Activated CD8-positive, alpha-beta memory T cell treated with anti-CD3 and anti-CD28 coated beads for 1 hour (primary cell): ENCODE results near the gene ANTXR1.

Experiments used
- DNase-seq, 2 donors: peaks; one replicate each; pipeline ENCODE4 v3.0.0-alpha.2; 2020; ENCODE audit warnings: low read depth in 1 of 2; ENCODE audit errors: extremely low read depth in 1 of 2

The ANTXR1 gene

DNA sequence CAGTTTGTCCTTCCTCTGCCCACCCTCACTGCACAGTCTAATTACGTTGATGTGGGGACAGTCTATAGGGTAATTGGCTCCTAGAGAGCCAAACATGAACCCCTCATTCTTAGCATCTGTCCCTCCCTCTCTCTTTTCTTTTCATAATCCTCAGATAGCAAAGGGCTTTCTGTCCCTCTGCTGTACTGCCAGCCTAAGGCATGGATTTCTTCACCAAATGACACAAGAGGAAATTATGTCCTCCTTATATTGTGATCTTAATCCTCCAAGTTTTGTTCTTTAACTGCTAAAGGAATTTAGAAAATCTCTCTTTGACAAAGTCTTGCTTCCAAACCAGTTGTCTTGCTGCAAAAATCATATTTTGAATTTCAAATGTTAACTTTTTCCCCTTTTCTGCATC lies 18.5 kb downstream of the ANTXR1 start:
- DNase-seq, result no peak

DNA sequence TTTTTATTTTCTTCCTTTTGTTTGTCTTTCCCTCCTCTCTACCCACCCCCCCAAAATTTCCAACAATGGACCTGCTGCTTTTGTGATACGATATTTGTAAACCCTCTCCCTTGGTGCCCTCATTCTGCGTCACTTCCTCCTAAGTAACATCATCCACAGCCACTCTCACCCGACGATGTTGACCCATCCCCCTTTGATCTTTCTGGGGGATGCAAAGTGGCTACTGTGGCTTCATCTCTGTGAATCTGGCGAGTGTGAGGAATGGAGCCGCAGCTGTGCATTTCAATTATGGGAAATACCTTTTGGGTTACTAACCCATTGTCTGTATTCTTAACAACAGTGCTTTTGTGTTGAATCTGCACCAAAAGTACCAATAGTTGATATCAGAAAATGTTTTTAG lies 19.4 kb downstream of the ANTXR1 start:
- DNase-seq, result no peak

DNA sequence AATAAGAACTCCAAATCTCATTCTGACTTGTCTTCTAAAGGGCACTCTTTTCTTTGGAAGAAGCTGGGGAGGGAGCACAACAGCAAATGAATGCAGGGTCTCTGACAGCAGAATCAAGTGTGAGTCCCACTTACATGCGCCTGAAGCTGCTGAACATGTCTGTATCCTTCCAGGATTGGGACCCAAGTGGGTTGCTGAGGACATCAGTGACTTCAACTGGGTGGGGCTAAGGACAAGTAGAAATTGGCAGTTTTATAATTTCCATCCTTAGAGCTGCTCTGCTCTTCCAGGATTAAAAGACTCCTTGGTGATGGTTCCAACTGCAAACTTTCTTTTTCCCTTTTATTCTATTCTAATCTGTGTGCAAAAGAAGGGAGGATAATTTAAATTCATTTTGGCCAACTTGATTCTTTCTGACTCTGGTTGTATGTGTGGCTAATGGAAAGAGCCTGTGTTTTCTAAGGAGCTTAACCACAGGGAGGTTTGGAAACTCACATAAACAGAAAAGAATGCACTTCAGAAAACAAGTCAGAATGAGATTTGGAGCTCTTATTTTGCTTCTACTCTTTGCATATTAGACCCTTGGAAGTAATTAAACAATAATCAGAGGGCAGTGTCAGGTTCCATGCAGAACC lies 20.6 kb downstream of the ANTXR1 start:
- no peak for DNase-seq

DNA sequence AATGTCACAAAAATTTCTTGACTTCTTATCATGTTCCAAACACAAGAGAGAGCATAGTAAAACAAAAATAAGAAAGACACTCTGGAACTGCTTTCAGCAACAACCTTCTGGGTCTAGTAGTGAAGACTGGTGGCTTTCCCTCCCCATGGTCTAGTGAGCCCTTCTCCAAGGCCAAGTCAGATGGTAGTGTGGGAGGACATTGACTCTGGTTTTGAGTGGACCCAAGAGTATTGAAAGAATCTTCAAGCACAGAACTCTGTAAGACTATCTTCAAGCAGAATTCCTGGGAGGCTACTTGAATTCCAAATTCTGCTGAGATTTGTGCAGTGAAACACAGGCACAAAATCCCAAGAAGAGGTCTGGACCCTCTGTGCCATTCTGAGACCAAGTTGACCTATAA lies 21.1 kb downstream of the ANTXR1 start:
- no peak for DNase-seq

DNA sequence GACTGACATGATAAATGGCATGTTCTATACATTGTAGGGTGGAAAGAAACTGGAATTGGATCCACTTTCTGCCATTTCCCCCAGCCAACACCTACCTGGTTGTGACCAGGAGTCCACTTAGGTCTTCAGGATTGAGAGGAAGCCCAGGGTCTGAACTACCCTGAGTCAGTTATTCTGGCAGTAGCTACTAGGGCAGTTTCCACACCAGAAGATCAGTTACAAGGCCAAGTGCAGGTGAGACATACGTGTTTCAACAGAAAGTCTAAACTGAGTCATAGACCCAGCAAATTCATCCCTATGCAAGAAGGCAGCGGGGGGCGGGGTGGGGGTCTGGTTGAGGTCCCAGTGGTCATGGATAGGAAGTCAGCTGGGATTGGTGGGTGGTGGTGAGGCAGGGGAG lies 21.9 kb downstream of the ANTXR1 start:
- DNase-seq, result no peak

DNA sequence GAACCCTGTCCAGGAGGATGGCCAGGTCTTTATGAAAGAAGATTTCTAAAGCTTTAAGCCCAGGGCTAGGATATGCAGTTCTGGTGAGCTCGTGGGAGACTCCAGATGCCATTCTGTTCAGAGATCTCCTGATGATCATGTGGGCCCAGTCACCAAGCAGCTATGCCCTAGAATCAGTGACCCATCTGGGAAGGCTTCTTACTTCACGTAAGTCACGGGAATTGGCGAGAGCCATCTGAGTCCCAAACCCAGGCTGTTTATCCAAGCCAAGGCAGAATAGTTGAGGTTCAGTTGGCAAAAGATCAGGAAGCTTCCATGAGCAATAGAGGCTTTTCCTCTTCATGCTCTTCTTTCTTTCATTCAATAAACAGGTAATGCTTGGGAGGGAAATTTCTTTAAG lies 23.9 kb downstream of the ANTXR1 start:
- DNase-seq, result no peak

DNA sequence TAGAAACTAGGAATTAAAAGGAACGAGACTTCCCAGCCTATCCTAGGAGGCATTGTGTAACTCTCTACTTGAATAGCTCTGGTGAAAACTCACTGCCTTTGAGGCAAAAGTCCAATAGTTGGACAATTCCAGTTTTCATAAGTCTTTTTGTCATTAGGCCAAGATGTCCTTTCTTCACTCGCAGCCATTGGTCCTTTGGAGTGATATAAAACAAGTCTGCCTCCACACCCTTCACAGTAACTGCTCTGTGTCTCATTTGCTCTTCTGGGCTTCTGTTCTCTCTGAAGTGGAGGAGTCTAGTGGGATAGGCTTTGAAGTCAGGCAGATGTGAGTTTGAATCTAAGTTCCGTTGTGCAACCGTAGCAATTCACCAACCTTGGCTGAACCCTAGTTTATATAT lies 28.2 kb downstream of the ANTXR1 start:
- DNase-seq, result no peak

DNA sequence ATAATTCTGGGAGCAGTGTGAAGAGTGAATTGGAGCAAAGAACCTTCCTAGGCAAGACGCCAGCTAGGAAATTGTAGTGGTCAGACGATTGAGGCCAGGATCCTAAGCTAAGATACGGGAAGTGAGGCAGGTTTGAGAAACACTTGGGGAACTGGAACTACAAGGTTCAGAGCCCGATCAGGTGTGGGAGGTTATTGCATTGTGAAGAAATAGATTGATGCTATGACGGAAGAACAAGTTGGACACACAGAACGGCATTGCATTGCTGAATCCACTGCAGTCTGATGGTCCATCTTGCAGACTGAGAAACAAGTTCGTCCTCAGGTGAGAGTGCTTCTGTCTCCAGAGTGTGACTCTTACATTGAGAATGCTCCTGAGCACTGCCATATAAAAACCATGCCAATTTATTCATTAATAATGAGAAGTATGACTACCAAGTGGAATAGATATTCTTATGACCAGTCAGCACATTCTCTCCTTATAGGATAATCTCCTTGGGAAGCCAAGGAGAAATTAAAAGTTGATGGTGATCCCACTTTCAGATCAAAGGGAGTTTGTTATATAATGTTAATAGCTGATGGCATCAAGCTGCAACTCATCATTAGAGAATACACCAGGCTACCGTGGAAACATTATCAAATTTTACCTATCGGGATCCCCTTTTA lies 30.9 kb downstream of the ANTXR1 start:
- no peak for DNase-seq

DNA sequence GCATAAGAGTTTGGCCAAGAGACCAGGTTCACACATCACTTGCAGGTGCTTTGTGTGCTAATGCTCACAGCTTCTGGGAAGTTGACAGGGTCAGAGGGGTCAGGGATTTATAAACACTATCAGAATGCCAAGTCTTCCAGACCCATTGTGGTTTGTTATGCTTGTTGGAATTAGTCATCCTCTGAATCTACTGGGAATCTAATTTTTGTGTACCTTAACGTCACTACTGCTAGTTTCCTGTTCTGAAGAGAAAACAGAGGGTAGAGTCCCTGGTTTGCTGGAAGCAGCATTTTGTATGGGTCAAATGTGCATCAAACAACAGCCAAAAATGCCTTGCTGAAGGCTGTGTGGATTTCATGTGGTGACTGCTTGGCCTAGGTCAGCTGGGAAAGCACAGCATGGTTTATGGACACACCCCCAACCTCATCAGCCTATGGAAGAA lies 33.3 kb downstream of the ANTXR1 start:
- DNase-seq, result no peak

DNA sequence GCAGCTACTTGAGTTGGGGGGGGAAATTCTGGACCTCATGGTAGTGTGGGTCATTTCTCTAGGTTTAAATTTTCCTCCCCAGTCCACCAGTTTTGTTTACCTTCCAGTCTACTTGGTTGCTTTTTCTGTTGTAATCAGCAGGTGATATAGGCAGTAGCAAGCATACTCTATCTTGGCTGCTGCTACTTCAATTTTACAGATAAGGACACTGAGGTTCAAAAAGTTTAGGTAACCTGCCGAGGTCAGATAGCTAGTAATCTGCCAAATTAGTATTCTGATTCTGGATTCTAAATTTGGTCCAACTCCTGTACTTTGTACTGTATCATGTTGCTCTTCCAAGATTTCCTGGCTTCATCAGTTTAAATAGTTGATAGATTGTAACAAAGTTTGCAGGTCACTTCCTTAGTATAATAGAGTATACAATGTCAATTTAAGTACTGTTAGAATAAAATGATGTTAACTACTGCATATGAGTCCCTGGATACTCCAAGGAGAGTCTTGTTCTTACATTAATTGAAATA lies 34.7 kb downstream of the ANTXR1 start:
- DNase-seq, result no peak

DNA sequence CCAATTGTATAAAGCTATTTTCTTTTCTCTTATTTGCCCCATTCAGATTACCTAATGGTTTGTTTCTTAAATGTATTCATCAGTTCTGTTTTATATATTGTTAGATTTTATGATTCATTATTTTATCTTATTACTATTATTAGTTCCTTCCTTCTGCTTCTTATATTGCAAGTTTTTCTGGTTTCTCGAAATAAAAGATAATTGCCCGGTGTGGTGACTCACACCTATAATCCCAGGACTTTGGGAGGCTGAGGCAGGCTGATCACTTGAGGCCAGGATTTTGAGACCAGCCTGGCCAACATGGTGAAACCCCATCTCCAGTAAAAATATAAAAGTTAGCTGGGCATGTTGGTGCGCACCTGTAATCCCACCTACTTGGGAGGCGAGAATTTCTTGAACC lies 37.8 kb downstream of the ANTXR1 start:
- no peak for DNase-seq

DNA sequence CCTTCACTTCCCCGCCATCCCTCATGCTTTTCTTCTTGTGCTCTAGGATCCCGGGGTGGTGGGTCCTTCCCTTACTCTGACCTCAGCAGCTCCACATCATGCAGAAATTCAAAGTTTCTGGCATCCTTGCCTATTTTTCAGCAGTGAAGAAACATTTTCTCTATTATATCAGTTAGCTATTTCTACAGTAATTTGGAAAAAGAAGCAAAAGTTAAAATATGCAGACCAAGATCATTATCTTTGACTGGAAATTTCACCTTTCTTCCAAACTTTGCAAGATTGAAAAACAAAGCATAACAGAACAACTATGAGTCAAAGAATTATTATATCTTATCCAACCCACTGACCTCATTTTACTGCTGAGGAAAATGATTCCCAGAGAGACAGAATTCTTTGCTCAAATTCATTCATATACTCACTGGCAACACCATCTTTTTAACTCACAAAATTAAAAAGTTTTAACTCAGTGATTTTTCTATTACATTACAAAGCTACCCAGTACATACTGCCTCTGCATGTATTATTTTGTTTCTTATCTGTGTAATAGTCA lies 40.5 kb downstream of the ANTXR1 start:
- no peak for DNase-seq

DNA sequence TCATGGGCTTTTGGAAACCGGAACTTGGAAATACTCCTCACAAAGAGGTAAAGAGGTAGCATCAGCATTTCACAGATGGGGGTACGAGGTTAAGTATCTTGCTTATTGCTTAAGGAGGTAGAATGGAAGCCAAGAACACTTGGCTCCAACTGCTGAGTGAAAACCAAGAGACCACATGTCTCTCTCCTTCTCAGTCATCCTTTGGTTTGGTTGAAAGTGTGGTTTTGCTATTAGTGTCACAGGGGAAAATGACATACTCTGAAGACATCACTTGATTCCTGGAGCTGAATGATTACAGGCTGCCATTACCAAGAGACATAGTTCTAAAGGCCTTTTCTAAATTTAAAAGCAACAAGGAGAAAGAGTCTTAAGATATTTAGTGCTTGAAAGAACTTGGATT lies 41.5 kb downstream of the ANTXR1 start:
- no peak for DNase-seq

DNA sequence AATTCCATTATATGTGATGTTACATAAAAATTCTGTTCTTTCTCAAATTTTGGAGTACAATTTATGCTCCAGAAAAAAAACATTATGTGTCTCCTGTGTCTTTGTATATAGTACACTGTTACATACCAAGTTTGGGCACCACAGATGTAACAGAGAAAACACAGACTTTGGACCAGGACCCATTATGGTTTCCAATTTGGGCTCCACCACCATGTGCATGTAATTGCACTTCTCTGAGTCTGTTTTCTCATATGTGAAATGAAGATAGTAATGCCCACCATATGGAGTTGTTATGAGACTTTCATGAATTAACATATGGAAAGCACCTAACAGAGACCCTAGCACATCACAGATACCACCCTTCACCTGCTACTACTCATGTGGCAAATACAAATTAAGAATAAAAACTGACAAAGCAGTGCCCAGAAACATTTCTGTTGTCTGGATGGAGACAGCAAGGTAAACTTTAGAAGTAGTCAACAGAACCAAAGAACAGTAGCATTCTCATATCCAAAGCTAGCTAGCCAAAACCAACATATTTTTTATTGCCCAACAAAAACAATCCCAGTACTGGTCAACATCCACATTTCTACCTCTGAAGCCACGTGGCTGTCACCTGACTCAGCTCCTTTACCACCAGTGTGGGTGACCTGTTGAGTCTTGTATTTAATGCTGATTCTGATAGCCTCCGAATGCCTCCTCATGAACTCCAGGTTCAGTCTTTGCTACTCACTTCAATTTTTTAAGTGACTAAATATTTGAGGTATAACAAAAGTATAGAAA lies 42.9 kb downstream of the ANTXR1 start:
- DNase-seq, result no peak

DNA sequence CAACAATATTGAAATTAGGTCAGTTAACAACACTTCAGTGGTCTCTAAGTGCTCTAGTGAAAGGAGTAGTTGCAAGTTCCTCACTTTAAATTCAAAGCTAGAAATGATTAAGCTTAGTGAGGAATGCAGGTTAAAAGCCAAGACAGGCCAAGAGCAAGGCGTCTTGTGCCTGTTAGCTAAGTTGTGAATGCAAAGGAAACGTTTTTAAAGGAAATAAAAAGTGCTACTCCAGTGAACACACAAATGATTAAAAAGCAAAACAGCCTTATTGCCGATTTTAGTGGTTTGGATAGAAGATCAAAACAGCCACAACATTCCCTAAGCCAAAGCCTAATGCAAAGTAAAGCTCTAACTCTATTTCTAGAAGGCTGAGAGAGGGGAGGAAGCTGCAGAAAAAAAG lies 44.7 kb downstream of the ANTXR1 start:
- DNase-seq, result no peak

DNA sequence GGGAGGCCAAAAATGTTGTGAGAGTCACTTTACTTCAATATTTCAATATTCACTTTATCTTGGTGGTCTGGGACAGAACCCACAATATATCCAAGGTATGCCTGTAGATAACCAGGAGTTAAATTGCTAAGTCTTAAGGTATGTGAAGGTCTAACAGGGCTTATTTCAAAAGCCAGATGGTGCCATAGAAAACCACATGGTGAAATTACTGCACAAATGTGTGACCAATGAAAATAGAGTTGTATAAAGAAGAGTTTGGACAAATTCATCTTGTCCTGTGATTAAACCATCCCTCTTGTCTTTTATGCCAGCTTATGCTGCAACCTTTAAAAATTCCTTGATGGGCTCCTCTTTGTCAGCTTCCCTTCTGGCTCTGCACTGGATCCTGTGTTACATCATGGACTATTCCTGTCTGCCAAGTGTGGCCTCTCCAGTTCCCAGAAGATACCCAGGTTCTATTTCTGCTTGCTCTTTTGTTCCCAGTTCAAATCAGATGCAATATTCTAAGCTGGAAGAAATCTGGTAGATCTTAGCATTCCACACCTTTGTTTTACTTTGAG lies 46.8 kb downstream of the ANTXR1 start:
- no peak for DNase-seq

DNA sequence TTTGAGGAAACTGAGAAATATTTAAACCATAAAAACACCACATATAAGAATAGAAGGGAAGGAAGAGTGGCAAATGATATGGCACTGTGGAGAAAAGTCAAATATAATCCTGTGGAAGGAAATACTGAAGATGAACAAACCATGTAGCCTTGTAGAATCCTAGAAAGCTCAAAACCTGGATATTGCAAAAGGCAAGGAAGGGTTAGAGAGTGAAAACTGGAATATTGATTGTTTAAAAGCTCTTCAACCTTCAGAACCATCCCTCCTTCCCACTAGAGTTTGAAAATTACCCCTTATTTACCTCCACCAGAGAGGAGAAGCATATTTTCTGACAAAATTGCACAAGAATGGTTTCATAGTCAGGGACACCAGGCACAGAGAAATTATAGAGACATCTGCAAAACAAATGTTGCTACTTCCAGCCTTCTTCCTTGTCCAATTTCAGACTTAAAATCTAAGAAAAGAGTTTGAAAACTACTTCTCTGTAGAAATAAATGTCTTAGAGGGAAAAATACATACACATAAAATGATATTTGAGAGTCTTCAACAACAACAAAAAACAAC lies 48.0 kb downstream of the ANTXR1 start:
- no peak for DNase-seq

DNA sequence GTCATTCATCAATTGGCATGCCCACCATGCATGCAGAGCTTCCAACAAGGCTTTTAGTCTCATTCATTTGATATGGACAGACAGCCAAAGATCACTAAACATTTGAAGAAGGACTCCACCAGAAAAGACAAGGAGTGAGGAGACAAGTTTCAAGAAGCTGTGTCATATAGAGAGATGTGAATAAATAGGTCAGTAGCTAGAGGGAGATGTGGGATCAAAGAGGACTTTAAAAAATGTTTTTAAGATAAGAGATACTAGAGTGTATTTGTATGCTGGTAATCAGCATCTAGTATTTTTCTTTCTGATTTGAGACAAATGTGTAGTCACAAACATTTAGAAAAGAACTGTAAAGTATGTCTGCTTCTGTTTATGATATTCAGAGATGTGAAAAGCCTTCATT lies 48.5 kb downstream of the ANTXR1 start:
- no peak for DNase-seq

DNA sequence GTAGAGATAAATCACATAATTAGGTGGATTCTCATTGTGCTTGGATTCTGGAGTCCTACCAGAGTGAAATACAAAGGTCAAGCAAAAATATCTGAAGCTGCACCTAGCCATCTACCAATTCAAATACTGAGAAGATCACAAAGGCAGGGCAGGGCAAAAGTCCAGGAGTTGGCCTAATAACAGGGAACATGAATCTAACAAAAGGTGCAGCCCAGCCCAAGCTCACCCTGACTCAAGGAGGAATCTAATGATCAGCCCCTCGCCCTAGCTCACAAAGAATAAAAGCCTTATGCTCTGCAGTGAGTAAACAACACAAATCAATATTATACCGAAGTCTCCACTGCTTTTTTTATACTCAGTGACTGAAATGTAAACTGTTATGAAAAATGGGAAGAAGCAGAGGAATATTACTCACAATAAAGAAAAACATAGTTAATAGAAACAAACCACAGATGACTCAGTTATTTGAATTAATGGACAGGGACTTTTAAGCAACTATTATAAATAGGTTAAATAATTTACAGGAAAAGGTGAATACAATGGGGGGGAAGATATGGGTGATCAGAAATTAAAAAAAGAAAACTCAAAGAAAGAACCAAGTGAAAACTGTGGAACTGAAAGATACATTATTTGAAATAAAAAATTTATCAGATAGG lies 49.5 kb downstream of the ANTXR1 start:
- no peak for DNase-seq

DNA sequence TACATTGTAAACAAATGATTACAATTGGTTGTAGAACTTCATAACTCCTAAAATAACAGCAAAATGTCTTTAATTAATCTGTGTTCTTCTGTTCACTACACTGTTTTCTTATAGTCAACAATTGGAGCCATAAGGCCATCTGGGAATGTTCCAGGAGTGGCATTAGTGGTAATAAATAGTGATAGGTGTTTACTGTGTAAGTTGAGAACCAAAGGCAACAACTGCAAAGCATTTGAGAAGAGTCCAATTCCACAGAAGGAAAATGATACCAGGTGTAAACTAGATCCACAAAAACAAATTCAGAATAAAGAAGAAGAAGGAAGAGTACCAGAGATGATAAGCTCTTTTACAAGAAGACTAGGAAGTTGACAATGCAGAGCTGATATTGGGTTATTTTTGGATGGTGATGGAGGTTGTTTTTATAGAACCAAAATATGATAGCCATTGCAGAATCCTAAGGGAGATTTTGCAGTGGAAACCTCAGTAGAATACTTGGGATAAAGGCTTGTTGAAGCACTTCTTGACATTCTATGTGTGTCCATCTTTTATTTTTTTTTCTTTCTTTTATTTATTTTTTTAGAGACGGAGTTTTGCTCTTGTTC lies 52.9 kb downstream of the ANTXR1 start:
- DNase-seq, result no peak
